Measurements from ENCODE around the gene ST6GAL1. TPM values are rescaled to one million over a fixed set of nuclear protein-coding genes. Genes with fewer than 3 reads are reported as not detected.

Gene ST6GAL1
- total and polyA plus RNA-seq, 4 donors: 15.1 to 113 (median 60.4) TPM

DNA sequence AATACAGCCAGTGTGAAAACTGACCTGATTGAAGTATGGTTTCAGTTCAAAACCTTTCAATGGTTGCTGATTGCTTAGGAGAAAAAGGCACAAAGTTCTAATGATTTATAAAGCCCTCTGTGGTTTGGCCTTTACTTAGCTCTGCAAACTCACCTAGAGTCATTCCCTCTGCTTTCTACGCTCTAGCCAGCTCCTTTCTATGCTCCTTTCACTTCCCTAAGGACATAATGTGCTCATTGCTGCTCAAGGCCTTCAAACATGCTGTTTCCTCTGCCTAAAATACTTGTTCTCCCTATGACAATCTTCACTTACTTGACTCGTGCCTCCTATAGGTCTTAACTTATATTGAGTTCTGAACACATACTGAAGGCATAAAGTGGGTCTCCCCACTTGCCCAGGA, 190.0 kb downstream of the ST6GAL1 start:
- peaks cover 0 to 4% (median 1%) of the 10 kb centered on the region in 4 donors for H3K36me3 ChIP-seq (ENCODE audit: control insufficient read depth in 4 of 4, insufficient read depth in 4 of 4, low read length in 4 of 4)
- no peaks in the 10 kb centered on the region for H3K9me3 ChIP-seq (ENCODE audit: control insufficient read depth in 4 of 4, insufficient read depth in 3 of 4, low read length in 3 of 4)
- DNase-seq: no peak
- H3K9ac ChIP-seq (ENCODE audit: insufficient read depth in 1 of 2, low read length in 2 of 2): no peak overlapping the region
- no peak for ATAC-seq (ENCODE audit: insufficient read depth, low FRiP score)
- H3K4me1 ChIP-seq (ENCODE audit: control insufficient read depth in 5 of 5, insufficient read depth in 5 of 5, low read length in 5 of 5): no peaks in the 10 kb centered on the region
- TF ChIP-seq, protein P1, sequence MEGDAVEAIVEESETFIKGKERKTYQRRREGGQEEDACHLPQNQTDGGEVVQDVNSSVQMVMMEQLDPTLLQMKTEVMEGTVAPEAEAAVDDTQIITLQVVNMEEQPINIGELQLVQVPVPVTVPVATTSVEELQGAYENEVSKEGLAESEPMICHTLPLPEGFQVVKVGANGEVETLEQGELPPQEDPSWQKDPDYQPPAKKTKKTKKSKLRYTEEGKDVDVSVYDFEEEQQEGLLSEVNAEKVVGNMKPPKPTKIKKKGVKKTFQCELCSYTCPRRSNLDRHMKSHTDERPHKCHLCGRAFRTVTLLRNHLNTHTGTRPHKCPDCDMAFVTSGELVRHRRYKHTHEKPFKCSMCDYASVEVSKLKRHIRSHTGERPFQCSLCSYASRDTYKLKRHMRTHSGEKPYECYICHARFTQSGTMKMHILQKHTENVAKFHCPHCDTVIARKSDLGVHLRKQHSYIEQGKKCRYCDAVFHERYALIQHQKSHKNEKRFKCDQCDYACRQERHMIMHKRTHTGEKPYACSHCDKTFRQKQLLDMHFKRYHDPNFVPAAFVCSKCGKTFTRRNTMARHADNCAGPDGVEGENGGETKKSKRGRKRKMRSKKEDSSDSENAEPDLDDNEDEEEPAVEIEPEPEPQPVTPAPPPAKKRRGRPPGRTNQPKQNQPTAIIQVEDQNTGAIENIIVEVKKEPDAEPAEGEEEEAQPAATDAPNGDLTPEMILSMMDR (IDR thresholded peaks at IDR 0.05; ENCODE audit: control extremely low read depth, extremely low read depth): no peak
- no peaks in the 10 kb centered on the region for H3K27me3 ChIP-seq (ENCODE audit: control insufficient read depth in 3 of 3, insufficient read depth in 3 of 3, low read length in 2 of 3)
- 75 to 88% methylated on average over 2 of the region's 2 CpGs for WGBS, 2 donors
- H3K4me3 ChIP-seq: no peak overlapping the region
- H3K27ac ChIP-seq (ENCODE audit: low read depth in 1 of 2, low read length in 1 of 2): no peak overlapping the region

DNA sequence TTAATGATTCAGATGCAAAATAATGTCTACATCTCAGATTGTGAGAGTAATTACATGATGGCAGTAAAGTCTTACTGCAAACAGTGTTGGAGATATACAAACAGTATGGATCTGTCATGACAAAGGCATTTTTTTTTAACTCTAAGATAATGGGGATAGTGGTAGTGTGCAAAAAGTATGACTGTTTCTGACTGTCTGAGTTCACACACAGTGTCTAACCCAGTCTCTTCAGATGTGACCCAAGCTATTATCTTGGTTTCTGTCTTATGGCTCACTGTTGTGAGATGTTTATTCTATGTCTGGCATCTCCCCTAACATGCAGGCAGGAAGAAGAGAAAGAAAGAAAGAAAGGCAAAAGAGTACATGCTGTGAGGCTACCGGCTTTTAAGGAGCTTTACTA, 191.9 kb downstream of the ST6GAL1 start:
- no peaks in the 10 kb centered on the region for H3K4me1 ChIP-seq (ENCODE audit: control insufficient read depth in 5 of 5, insufficient read depth in 5 of 5, low read length in 5 of 5)
- DNase-seq (no peak), ATAC-seq (ENCODE audit: insufficient read depth, low FRiP score) (no peak)
- TF ChIP-seq, protein P1 (IDR thresholded peaks at IDR 0.05; ENCODE audit: control extremely low read depth, extremely low read depth): no peak
- 93 to 100% methylated on average over 1 of the region's 1 CpG for WGBS, 2 donors
- no peaks in the 10 kb centered on the region for H3K27me3 ChIP-seq (ENCODE audit: control insufficient read depth in 3 of 3, insufficient read depth in 3 of 3, low read length in 2 of 3)
- peaks cover 0 to 4% (median 3%) of the 10 kb centered on the region in 4 donors for H3K36me3 ChIP-seq (ENCODE audit: control insufficient read depth in 4 of 4, insufficient read depth in 4 of 4, low read length in 4 of 4)
- H3K27ac ChIP-seq (ENCODE audit: low read depth in 1 of 2, low read length in 1 of 2): no peak overlapping the region
- no peaks in the 10 kb centered on the region for H3K9me3 ChIP-seq (ENCODE audit: control insufficient read depth in 4 of 4, insufficient read depth in 3 of 4, low read length in 3 of 4)
- no peak overlapping the region for H3K4me3 ChIP-seq
- H3K9ac ChIP-seq (ENCODE audit: insufficient read depth in 1 of 2, low read length in 2 of 2): no peak overlapping the region

DNA sequence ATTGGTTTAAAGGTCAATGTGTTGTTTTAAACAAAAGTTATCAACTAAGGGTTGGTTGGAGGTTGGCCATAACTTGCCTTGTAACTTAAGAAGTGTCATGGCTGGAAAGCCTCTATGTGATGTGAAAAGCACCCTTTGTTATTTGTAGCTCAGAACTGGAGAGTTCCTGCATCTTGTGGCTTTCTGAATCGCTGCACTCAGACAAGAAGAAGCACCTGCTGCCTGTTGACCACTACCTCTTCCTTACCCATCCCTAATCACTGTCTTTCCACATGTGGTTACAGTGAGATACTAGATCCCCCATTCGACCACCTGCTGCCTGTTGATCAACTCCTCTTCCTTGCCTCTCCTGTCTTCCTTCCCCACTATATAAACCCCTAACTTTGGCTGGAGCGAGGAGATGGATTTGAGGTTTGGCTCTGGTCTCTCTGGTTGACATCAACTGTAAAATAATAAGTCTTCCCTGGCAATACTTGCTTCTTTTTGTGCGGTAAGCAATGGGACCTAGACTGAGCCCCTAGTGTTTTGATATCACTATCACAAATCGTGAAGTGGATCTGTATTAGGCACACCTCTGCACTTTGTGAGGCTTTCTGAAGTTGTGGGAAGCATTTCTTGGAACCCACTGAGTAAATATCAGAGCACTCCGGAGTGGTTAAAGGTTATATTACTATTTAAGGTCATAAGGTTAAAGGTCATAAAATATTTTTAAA, 195.1 kb downstream of the ST6GAL1 start:
- peaks cover 0 to 4% (median 3%) of the 10 kb centered on the region in 4 donors for H3K36me3 ChIP-seq (ENCODE audit: control insufficient read depth in 4 of 4, insufficient read depth in 4 of 4, low read length in 4 of 4)
- no peak overlapping the region for H3K4me3 ChIP-seq
- 78 to 85% methylated on average over 6 of the region's 6 CpGs for WGBS, 2 donors
- no peak overlapping the region for H3K27ac ChIP-seq (ENCODE audit: low read depth in 1 of 2, low read length in 1 of 2)
- no peak for ATAC-seq (ENCODE audit: insufficient read depth, low FRiP score)
- no peaks in the 10 kb centered on the region for H3K27me3 ChIP-seq (ENCODE audit: control insufficient read depth in 3 of 3, insufficient read depth in 3 of 3, low read length in 2 of 3)
- no peak for DNase-seq
- H3K4me1 ChIP-seq (ENCODE audit: control insufficient read depth in 5 of 5, insufficient read depth in 5 of 5, low read length in 5 of 5): peaks cover 0 to 2% (median 0%) of the 10 kb centered on the region in 5 donors
- no peak overlapping the region for H3K9ac ChIP-seq (ENCODE audit: insufficient read depth in 1 of 2, low read length in 2 of 2)
- no peaks in the 10 kb centered on the region for H3K9me3 ChIP-seq (ENCODE audit: control insufficient read depth in 4 of 4, insufficient read depth in 3 of 4, low read length in 3 of 4)
- TF ChIP-seq, protein P1 (IDR thresholded peaks at IDR 0.05; ENCODE audit: control extremely low read depth, extremely low read depth): no peak

Other genes starting within 250 kb of the ST6GAL1 start
- gene KNG1, start 213.2 kb upstream of the ST6GAL1 start, total RNA-seq: under 1 TPM; 0.15 to 0.23 TPM
- gene KNG1, start 213.2 kb upstream of the ST6GAL1 start, polyA plus RNA-seq: under 1 TPM; 0.07 to 0.10 TPM
- 100 to 1,000 TPM; 235 to 683 TPM for gene EIF4A2, start 146.9 kb upstream of the ST6GAL1 start, total RNA-seq
- 100 to 1,000 TPM; 252 to 372 TPM for gene EIF4A2, start 146.9 kb upstream of the ST6GAL1 start, polyA plus RNA-seq
- gene RFC4, start 124.0 kb upstream of the ST6GAL1 start, total RNA-seq: 10 to 100 TPM; 12.2 to 16.9 TPM
- 10 to 100 TPM; 12.9 to 13.7 TPM for gene RFC4, start 124.0 kb upstream of the ST6GAL1 start, polyA plus RNA-seq
- gene ADIPOQ, start 87.8 kb upstream of the ST6GAL1 start, total RNA-seq: under 1 TPM in 1 of 2 donors, not detected in 1; 0.09 TPM
- gene ADIPOQ, start 87.8 kb upstream of the ST6GAL1 start, polyA plus RNA-seq: under 1 TPM in 1 of 2 donors, not detected in 1; 0.01 TPM
- 1 to 10 TPM; 5.0 to 7.9 TPM for gene RPL39L, start 209.0 kb downstream of the ST6GAL1 start, total RNA-seq
- 1 to 10 TPM; 3.4 to 9.4 TPM for gene RPL39L, start 209.0 kb downstream of the ST6GAL1 start, polyA plus RNA-seq

All from lung (tissue), 12 donors.